Kidney epithelial cell (primary cell): ENCODE results near the gene DNAAF8. TPM values are rescaled to one million over a fixed set of nuclear protein-coding genes. Genes with fewer than 3 reads are reported as not detected.

Source experiments
- DNase-seq: peaks from one replicate; pipeline ENCODE4 v3.0.0-alpha.2; 2010; ENCODE audit warnings: low read depth
- H3K27me3 ChIP-seq: 2 replicates; pipeline ENCODE4 v1.6.0; 2011; ENCODE audit warnings: low read length; ENCODE audit not compliant: control insufficient read depth, insufficient read depth
- H3K36me3 ChIP-seq: 2 replicates; pipeline ENCODE4 v1.5.1; 2011; ENCODE audit warnings: low read length; ENCODE audit not compliant: control insufficient read depth, insufficient read depth
- H3K4me3 ChIP-seq: 2 replicates; pipeline ENCODE4 v1.5.1; 2011; ENCODE audit warnings: low read depth, mild to moderate bottlenecking, control low read depth, low read length
- total RNA-seq: library from RNA; depleted of rRNA; stranded (reverse); fragments of >200 nt; gene quantifications from 2 replicates; pipeline ENCODE4 v1.2.3, GENCODE V29; 2015
- TF ChIP-seq, protein P1 (sequence below): IDR thresholded peaks from 2 replicates; pipeline ENCODE4 v1.5.1; 2011; ENCODE audit warnings: mild to moderate bottlenecking, moderate library complexity, low read length, control low read depth, inconsistent platforms; ENCODE audit not compliant: insufficient read depth, poor library complexity, severe bottlenecking

Gene DNAAF8
- total RNA-seq, 1 donor from 2014 or later = 1.8 TPM

DNA sequence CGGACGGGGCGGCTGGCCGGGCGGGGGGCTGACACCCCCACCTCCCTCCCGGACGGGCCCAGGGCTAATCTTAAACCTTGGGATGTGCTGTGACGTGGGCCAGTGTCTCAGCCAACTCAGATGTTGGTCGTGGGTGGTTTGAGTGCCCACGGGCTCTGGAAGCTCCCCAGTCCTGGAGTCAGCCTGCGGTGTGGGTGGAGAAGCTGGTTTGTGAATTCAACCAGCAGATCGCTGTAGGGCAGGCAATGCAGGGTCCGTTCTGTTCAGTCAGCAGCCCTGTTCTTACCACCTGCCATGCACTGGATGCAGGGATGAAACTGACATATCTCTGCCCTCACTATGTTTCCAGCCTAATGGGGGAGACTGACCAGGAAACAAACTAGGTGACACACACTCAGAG, 40.7 kb downstream of the DNAAF8 start:
- Histone ChIP-seq H3K36me3 (no peaks in the 10 kb centered on the region), H3K27me3 (no peaks in the 10 kb centered on the region), H3K4me3 (no peak overlapping the region)
- DNase-seq = no peak
- TF ChIP-seq, protein P1, sequence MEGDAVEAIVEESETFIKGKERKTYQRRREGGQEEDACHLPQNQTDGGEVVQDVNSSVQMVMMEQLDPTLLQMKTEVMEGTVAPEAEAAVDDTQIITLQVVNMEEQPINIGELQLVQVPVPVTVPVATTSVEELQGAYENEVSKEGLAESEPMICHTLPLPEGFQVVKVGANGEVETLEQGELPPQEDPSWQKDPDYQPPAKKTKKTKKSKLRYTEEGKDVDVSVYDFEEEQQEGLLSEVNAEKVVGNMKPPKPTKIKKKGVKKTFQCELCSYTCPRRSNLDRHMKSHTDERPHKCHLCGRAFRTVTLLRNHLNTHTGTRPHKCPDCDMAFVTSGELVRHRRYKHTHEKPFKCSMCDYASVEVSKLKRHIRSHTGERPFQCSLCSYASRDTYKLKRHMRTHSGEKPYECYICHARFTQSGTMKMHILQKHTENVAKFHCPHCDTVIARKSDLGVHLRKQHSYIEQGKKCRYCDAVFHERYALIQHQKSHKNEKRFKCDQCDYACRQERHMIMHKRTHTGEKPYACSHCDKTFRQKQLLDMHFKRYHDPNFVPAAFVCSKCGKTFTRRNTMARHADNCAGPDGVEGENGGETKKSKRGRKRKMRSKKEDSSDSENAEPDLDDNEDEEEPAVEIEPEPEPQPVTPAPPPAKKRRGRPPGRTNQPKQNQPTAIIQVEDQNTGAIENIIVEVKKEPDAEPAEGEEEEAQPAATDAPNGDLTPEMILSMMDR = no peak

DNA sequence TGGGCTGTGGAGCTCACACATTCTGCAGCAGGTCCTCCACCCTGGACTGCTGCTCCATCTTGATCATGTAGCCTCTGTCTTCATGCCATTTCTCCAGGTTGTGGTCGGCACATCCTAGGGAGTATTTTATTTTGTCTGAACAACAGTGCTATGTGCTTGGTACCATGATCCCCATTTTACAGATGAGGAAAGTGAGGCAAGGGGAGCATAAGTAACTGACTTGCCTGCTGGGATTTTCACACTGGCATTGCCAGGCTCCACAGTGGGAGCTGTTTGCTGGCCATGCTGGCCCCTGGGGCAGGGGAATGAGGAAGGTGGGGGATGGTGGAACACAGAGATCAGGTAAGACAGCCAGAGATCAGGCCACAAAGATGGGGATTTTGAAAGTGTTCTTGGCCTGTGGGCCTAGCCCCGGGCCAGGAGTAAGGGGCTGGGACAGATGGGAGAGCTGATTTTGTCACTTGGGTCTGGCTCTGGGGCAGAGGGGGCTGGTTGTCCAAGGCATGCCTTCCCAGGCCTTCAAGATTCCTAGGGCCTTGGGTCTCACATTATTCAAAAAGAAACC, 41.9 kb downstream of the DNAAF8 start:
- TF ChIP-seq, protein P1 = no peak
- H3K36me3 ChIP-seq = no peaks in the 10 kb centered on the region
- no peak overlapping the region for H3K4me3 ChIP-seq
- DNase-seq = no peak
- H3K27me3 ChIP-seq = no peaks in the 10 kb centered on the region

DNA sequence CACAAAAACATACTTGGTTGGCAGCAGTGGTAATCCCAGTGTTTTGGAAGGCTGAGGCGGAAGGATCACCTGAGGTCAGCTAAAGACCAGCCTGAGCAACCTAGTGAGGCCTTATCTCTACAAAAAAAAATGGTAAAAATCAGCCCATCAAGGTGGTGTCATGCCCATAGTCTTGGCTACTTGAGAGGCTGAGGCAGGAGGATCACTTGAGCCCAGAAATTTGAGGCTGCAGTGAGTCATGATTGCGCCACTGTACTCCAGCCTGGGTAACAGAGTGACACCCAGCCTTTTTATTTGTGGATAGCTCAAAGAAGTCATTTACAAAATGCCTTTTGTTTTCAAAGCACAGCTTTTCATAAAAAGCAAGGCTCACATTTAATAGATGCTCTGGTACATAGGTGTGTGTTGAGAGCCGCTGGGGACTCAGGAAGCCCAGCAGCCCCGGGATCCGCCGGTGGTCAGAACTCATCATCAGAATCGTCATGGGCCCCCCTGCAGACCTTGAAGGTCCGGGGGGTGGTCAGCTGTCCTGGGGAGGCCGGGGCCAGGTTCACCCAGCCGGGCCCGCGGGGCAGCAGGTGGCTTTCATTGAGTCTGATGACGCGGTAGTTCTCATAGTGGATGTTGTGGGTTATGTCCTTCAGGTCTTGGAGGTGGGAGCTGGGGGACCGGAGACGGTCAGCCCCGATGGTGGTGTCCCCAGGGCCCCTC, 43.2 kb downstream of the DNAAF8 start:
- H3K36me3 ChIP-seq = no peaks in the 10 kb centered on the region
- TF ChIP-seq, protein P1 = no peak
- no peak for DNase-seq
- H3K4me3 ChIP-seq = no peak overlapping the region
- no peaks in the 10 kb centered on the region for H3K27me3 ChIP-seq

DNA sequence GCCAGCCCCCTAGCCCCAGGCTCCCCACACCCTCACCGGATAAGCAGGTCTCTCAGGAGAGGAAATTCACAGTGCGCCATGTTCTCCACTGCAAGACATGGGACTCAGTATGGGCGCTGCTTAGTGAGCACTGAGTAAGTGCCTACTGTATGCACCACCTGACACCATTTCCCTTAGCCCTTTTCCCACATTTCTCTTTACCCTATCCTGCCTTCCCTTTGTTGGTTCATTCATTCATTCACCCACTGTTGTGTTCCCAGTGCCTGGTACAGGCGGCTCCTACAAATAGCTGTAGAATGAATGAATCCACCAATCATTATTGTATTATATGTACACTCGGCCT, 43.7 kb downstream of the DNAAF8 start:
- H3K4me3 ChIP-seq = no peak overlapping the region
- no peaks in the 10 kb centered on the region for H3K27me3 ChIP-seq
- DNase-seq = no peak
- no peaks in the 10 kb centered on the region for H3K36me3 ChIP-seq
- TF ChIP-seq, protein P1 = no peak

DNA sequence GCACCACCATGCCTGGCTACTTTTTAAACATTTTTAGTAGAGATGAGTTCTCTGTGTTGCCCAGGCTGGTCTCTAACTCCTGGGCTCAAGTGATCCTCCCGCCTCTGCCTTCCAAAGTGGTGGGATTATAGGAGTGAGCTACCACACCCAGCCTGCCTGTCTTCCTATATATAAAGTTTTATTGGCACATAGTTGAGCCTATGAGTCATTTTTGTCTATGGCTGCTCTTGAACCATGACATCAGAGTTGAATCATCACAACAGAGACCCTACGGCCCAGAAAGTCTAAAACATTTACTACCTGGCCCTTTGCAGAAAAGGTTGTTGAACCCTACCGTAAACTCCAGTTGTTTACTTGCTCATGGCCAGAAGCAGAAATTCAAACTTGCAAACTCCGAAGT, 45.9 kb downstream of the DNAAF8 start:
- Histone ChIP-seq H3K36me3 (no peaks in the 10 kb centered on the region), H3K27me3 (no peaks in the 10 kb centered on the region), H3K4me3 (no peak overlapping the region)
- TF ChIP-seq, protein P1 = no peak
- no peak for DNase-seq
